Calu3 (cell line): ENCODE data around the gene SLC45A2. TPM values are rescaled to one million over a fixed set of nuclear protein-coding genes. Genes with fewer than 3 reads are reported as not detected.
A peak's percentile ranks its signal among the peaks of the same experiment; 100 is the strongest.

Experiments
- BruUV-seq: library from RNA; stranded (reverse); fragments of 400-500 nt; replicated peaks from 2 replicates; lab custom pipeline; 2021; lab: Mats Ljungman, UMichigan
- CTCF ChIA-PET: fragments of 300-600 bp; sonication (Branson Sonifier 250); formaldehyde crosslinking; loops from one replicate; lab custom pipeline; 2022; ENCODE audit warnings: antibody characterized with exemption; lab: Charles Lee
- DNase-seq: peaks from one replicate; pipeline ENCODE4 v3.0.0; 2022
- H3K27ac Mint-ChIP-seq: one replicate; pipeline ENCODE4 v1.8.0; 2022; ENCODE audit warnings: mixed read lengths; ENCODE audit not compliant: unreplicated experiment
- H3K27me3 Mint-ChIP-seq: one replicate; pipeline ENCODE4 v1.8.0; 2022; ENCODE audit warnings: mixed read lengths; ENCODE audit not compliant: unreplicated experiment
- H3K36me3 Mint-ChIP-seq: one replicate; pipeline ENCODE4 v1.8.0; 2022; ENCODE audit warnings: mild to moderate bottlenecking, moderate library complexity, mixed read lengths; ENCODE audit not compliant: insufficient read depth, unreplicated experiment
- H3K4me1 Mint-ChIP-seq: one replicate; pipeline ENCODE4 v1.8.0; 2022; ENCODE audit warnings: mild to moderate bottlenecking, low read depth, mixed read lengths; ENCODE audit not compliant: unreplicated experiment
- H3K4me3 Mint-ChIP-seq: one replicate; pipeline ENCODE4 v1.8.0; 2022; ENCODE audit warnings: mild to moderate bottlenecking, low read depth, moderate library complexity, mixed read lengths; ENCODE audit not compliant: unreplicated experiment
- H3K9me3 Mint-ChIP-seq: one replicate; pipeline ENCODE4 v1.8.0; 2022; ENCODE audit warnings: low read depth, mixed read lengths; ENCODE audit not compliant: unreplicated experiment
- CTCF ChIP-seq: fragments of 200-600 bp; IDR thresholded peaks from one replicate; pipeline ENCODE4 v1.8.0; 2022; ENCODE audit warnings: antibody characterized with exemption; ENCODE audit not compliant: unreplicated experiment
- intact Hi-C: fragments of 100-400 bp; cut with micrococcal nuclease; formaldehyde crosslinking; loops from one replicate; pipeline ENCODE4 v1.10.0; 2022; ENCODE audit not compliant: unreplicated experiment
- total RNA-seq: library from RNA; stranded (reverse); gene quantifications from 2 replicates; pipeline ENCODE4 v1.2.3, GENCODE V29; 2022

SLC45A2 gene
- total RNA-seq, 1 experiment from 2014 or later: not detected

GRCh38 chr5:33937707-33938506, 46.6 kb downstream of the SLC45A2 start:
- CTCF ChIA-PET: no interaction called here
- Mint-ChIP-seq H3K36me3 (no peaks in the 10 kb centered on the region), H3K27me3 (peaks cover 46% of the 10 kb centered on the region), H3K27ac (no peak overlapping the region), H3K4me3 (no peak overlapping the region), H3K9me3 (no peaks in the 10 kb centered on the region), H3K4me1 (peaks cover 9% of the 10 kb centered on the region)
- BruUV-seq: no TSS peak
- DNase-seq: no peak
- intact Hi-C loops: loop anchor here (10.0 kb wide), 2 partner anchors 173 to 353 kb away; no protein-coding TSS in a partner anchor
- TF ChIP-seq CTCF: no peak

GRCh38 chr5:33937017-33937706, 47.3 kb downstream of the SLC45A2 start:
- CTCF ChIA-PET: no interaction called here
- H3K4me3 Mint-ChIP-seq: no peak overlapping the region
- intact Hi-C loops: loop anchor here (10.0 kb wide), 2 partner anchors 172 to 352 kb away; no protein-coding TSS in a partner anchor
- TF ChIP-seq CTCF: no peak
- H3K27ac Mint-ChIP-seq: no peak overlapping the region
- H3K9me3 Mint-ChIP-seq: no peaks in the 10 kb centered on the region
- peaks cover 43% of the 10 kb centered on the region for H3K27me3 Mint-ChIP-seq
- H3K4me1 Mint-ChIP-seq: peaks cover 9% of the 10 kb centered on the region
- no TSS peak for BruUV-seq
- no peak for DNase-seq
- no peaks in the 10 kb centered on the region for H3K36me3 Mint-ChIP-seq

- intact Hi-C loops: loop anchor here (10.0 kb wide), 2 partner anchors 172 to 352 kb away; no protein-coding TSS in a partner anchor
- no peak within 1 kb of the TSS for H3K4me3 Mint-ChIP-seq
- no peak for DNase-seq
- TF ChIP-seq CTCF: no peak
- no peaks in the 10 kb centered on the region for H3K36me3 Mint-ChIP-seq
- peaks cover 43% of the 10 kb centered on the region for H3K27me3 Mint-ChIP-seq
- CTCF ChIA-PET: no interaction called here
- H3K9me3 Mint-ChIP-seq: no peaks in the 10 kb centered on the region
- H3K27ac Mint-ChIP-seq: no peak within 1 kb of the TSS
- no TSS peak for BruUV-seq
- peaks cover 9% of the 10 kb centered on the region for H3K4me1 Mint-ChIP-seq
These were observed 48.0 kb downstream of the SLC45A2 start, which contains the start of gene RXFP3 for GRCh38 chr5:33936381-33937016. Gene RXFP3, plus strand, starts transcription at chr5:33936386. Its CDS starts 355 bp downstream, at chr5:33936741.

- H3K36me3 Mint-ChIP-seq: no peaks in the 10 kb centered on the region
- no TSS peak for BruUV-seq
- DNase-seq: peak; percentile 4
- no peak for TF ChIP-seq CTCF
- H3K4me3 Mint-ChIP-seq: no peak overlapping the region
- H3K27ac Mint-ChIP-seq: no peak overlapping the region
- peaks cover 43% of the 10 kb centered on the region for H3K27me3 Mint-ChIP-seq
- intact Hi-C loops: loop anchor here (10.0 kb wide), 2 partner anchors 171 to 351 kb away; no protein-coding TSS in a partner anchor
- CTCF ChIA-PET: interaction anchor here (2.0 kb wide), 1 partner anchor 500 kb away, joined by 14 read pairs; no protein-coding TSS in a partner anchor
- peaks cover 9% of the 10 kb centered on the region for H3K4me1 Mint-ChIP-seq
- H3K9me3 Mint-ChIP-seq: no peaks in the 10 kb centered on the region
These were observed 48.5 kb downstream of the SLC45A2 start for GRCh38 chr5:33936004-33936380.
